Activated T-helper 1 cell treated with Interleukin-2 at 50 U/mL for 16 hours (primary cell): ENCODE measurements around the gene PGAM5.

Experiments used
- DNase-seq: peaks from one replicate; pipeline ENCODE4 v3.0.0-alpha.2; 2020; ENCODE audit warnings: low read depth

Gene PGAM5

GRCh38 chr12:132723015-132723763 lies 12.5 kb downstream of the PGAM5 start:
- DNase-seq: no peak

DNA sequence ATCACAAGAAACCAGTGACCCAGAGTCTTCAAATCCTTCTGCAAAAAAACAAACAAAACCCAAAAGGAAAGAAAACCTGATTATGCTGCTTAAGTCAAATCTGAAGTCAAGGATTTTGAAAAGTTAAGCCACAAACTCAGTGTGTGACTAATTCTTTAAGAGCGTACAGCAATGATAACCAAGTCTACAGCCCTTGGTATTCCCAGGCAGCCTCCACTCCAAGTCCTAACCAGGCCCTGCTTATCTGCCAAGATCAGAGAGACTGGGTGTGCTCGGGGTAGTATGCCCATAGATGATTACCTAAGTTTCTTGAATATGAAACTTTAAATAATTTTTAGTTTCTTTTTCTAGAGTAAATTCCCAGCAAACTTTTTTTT lies 13.1 kb downstream of the PGAM5 start:
- DNase-seq: no peak

- no peak for DNase-seq
Observed at GRCh38 chr12:132724506-132725241, 14.0 kb downstream of the PGAM5 start.

- DNase-seq: no peak
Observed at GRCh38 chr12:132726386-132726785, 15.7 kb downstream of the PGAM5 start.

- no peak for DNase-seq
Observed at GRCh38 chr12:132727091-132727794, 16.6 kb downstream of the PGAM5 start.

DNA sequence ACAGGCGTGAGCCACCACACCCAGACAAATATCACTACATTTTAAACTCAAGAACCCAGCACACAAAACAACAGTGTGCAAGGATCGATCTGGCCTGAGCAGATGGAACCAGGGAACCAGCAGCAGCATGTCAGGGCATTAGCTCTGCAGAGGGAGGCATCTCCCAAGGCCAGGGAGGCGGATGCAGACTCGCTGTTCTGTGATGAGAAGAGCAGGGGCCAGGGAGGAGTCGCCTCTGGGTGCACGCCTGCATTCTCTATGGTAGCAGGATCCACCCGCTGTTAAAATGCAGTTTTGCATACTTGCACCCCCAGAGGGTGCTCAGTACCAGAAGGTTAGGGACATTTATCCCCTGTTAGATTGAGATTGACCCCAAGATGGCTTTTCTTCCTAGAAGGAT lies 17.9 kb downstream of the PGAM5 start:
- no peak for DNase-seq

DNA sequence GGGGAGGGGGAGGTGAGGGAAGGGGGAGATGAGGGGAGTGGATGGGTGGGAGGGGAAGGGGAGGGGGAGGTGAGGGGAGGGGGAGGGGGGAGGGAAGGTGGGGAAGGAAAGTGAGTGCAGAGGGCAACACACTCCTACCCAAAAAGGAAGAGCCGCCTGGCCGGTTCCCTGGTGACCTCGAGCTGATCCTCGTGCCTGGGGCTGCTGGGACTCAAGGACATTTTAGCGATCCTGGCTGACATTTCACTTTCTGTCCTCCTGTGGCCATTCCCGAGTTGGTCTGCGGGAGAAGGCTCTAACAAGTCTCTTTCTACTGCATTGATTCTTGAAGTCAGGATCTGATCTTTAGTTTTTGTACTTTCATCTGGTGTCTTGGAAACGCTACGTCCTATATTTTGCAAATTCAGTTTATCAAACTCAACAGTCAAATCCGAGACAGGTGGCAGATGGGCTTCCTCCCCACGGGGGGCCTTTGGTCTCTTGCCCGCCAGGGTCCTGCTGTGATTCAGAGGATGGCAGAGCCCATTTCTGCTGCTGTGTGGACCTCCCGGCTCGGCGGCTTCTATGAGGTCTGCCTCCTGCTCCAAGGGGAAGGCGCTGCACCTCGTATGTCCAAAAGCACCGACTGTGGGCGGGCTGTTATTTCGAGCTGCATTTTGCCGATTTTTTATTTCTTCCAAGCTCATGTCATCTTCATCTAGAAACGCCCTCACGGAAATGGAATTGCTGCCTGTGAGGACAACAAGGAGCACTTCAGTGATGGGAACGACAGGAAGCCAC lies 19.1 kb downstream of the PGAM5 start:
- no peak for DNase-seq

DNA sequence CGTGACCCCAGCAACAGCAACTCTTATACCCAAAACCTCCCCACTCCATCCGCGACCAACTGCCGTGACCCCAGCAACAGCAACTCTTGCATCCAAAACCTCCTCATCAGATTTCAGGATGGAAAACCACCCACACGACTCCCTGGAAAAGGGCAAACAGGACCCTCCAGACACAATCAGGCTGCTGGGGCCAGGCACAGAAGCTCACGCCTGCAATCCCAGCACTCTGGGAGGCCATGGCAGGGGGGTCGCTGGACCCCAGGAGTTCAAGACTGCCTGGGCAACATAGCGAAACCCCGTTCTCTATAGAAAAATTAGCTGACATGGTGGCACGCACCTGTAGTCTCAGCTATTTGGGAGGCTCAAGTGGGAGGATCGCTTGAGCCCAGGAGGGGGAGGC lies 19.7 kb downstream of the PGAM5 start:
- DNase-seq: no peak

DNA sequence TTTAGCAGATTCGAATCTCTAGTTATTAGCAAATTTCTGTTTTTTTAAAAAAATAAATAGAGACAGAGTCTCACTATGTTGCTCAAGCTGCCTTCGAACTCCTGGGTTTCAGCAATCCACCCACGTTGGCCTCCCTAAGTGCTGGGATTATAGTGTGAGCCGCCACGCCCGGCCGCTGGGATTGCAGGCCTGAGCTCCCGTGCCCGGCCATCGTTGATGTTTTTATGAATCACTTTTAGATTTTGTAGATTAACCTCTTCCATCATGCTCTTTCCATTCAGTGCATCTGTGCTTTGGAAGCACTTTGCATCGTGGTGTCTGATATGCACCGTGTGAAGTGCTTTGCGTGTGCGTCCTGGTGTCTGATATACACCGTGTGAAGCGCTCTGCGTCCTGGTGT lies 20.9 kb downstream of the PGAM5 start:
- DNase-seq: no peak

DNA sequence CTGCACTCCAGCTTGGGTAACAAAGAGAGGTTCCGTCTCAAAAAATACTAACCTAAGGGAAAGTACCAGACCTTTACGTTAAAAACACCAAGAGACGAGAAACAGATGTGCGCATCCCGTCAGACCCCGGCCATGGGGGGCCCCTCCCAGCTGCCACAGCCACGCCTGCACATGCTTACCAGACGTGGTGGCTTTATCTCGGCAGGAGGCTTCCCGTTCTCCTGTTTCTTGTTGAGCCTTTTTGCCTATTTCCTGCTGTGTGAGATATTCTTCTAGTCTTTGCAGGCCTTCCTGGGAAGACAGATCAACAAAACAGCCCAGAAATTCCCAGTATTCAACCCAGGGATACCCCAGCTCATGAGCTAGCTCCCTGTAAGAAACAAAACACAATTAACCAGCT lies 23.6 kb downstream of the PGAM5 start:
- no peak for DNase-seq

DNA sequence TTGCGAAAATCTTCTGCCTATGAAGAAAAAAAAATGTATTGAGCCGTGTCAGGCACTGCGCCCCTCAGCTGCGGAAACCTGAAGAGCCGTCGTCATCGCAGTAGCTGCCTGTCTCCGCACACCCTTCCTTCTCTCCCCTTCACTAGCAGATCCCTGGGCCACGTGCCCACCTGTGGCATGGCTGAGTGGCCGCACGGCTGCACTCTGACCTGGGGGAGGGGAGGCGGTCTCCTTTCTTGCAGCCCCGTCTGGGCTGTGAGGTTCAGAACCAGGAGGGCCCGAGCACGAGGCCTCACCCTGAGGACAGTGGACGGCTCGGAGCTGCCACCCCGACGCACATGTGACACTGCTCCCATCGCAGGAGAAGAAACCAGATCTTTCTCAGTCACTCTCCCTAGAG lies 24.9 kb downstream of the PGAM5 start:
- DNase-seq: no peak

- DNase-seq: no peak
Observed at GRCh38 chr12:132736378-132736777, 25.7 kb downstream of the PGAM5 start.

- no peak for DNase-seq
Observed at GRCh38 chr12:132736913-132737312, 26.3 kb downstream of the PGAM5 start.

- DNase-seq: no peak
Observed at GRCh38 chr12:132739600-132740312, 29.1 kb downstream of the PGAM5 start.

DNA sequence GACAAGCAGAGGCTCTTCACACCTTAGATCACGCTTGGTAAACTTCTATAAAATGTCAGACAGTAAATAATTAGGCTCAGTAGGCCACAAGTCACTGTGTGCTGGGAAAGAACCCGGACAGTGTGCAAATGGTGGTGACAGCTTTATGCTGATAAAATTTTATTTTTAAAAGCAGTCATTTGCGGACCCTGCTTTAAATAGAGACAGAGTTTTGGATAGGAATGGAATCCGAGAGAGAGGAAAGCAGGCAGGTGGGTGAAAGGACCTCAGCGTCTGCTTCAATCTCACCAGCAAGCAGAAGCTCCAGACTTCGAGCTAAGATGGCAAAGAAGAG lies 29.6 kb downstream of the PGAM5 start:
- no peak for DNase-seq

DNA sequence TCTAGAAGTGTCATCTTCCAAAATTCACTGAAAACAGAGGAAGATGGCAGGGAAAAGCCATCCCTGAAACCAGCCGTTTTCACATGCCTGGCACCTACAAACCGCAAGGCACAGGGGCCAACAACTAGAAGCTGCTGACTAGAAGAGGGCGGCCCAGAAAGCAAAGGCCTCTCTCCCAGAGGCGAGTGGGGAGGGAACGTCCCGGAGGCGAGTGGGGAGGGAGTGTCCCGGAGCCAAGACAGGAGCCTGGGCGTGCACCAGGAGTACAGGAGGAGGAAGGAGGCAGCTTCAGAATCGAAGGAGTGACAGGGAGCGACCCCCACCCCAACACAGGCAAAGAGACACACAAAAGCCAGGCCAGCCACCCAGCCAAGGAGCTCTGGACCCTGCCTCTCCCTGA lies 30.0 kb downstream of the PGAM5 start:
- DNase-seq: no peak

DNA sequence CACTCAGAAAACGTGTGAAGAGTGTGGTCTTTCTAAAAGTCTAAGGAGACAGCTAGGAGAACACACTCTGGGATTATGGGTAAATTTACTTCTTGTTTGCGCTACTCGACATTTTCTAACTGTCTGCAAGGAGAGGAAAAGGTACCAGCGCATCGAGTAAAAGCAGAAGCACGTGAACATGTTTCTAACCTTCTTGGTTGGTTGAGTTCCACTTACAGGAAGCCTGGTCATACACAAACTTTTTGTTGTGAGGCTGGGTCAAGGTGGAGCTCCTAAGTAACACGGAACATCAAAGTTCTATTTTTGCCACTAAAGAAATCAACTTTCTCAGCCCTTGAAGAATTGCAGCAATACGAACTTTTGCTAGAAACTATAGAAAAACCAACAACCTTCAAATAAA lies 31.0 kb downstream of the PGAM5 start:
- DNase-seq: no peak

GRCh38 chr12:132743831-132744230 lies 33.2 kb downstream of the PGAM5 start:
- DNase-seq: no peak

- DNase-seq: no peak
Observed at GRCh38 chr12:132746613-132747012, 36.0 kb downstream of the PGAM5 start.

DNA sequence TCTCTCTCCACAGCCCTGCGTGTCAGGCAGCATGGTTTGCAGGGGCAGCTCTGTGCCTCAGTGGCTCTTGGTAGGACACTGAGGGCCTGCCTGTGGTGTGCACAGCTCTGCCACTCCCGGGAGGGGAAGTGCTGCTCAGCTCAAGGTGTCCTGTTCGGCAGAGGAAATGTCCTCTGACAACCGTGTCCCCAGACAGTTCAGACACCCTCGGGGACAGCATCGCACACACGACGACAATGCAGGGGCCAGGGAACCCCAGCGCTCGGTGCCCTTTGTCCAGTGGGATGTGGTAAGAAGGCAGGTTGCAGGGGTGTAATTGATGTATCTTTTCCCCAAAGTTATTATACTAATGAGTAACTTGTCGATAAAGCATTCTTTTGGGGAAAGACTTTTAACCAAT lies 36.8 kb downstream of the PGAM5 start:
- no peak for DNase-seq

DNA sequence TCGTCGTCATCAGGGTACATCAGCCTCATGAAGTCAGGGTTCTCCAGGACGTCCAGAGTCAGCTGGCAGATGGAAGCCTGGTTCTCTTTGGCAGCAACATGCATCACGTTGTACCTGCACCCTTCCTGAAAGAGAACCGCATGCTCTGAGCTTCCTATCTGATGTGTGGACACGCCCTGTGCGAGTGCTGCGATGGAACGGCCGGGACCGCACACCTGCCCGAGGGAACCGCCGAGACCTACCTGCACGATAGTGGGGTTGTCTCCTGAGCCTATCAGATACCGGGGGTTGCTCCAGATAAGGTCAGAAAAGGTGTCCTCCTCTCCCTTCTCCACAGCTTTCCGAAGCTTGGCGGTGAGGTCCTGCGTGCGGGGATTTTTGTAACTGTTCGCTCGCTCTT lies 37.3 kb downstream of the PGAM5 start:
- DNase-seq: no peak

DNA sequence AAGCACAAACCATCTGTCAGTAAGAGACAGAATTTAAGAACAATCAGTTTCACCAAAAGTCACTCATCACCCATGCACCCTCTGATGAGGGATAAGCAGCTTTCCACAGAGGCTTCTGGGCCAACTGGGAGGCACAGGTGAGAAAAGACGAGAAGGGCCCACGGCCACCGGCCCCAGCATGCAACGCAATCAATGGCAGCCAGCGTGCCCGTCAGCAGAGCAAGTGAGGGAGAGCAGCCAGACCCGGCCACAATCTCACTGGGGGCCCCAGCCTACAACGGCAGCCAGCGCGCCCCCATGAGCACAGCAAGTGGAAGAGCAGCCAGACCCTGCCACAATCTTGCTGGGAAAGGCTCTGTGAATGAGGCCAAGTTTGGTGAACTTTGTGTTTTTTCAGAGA lies 37.7 kb downstream of the PGAM5 start:
- DNase-seq: no peak
